ENCODE measurements around the gene KRT80. TPM values are rescaled to one million over a fixed set of nuclear protein-coding genes. Genes with fewer than 3 reads are reported as not detected.

Gene KRT80
- polyA plus RNA-seq, 2 donors: 40.9 to 53.9 TPM

DNA sequence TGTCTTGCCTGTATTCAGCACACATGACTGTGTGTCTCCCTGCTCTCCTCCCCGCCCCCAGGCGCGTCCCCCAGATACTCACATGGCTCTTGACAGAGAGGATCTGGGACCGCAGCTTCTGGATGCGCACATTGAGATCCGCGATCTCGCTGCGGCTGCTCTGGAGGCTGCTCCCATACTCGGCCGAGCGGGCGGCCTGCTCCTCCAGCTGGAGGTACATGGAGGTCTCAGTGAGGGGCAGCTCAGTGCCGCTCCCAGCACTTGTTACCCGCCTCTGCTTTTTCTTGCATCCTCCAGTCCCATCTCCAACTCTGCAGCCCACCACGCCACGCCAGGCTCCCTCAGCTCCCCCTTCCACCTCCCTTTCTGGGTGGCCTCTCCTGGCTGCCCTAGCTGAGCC is 18.9 kb downstream of the KRT80 start:
- Histone ChIP-seq H3K27ac (ENCODE audit: low read depth in 2 of 2, low read length in 1 of 2) (peak overlapping the region in 1 of 2 donors; percentile 62), H3K4me3 (ENCODE audit: low read depth in 1 of 2, low read length in 2 of 2) (no peak overlapping the region), H3K27me3 (ENCODE audit: control insufficient read depth in 1 of 2, insufficient read depth in 2 of 2, low read length in 2 of 2) (no peaks in the 10 kb centered on the region), H3K4me1 (ENCODE audit: control insufficient read depth in 2 of 2, insufficient read depth in 2 of 2, low read length in 1 of 2) (peaks cover under 1 to 10% of the 10 kb centered on the region in 2 donors), H3K9me3 (ENCODE audit: control insufficient read depth in 2 of 2, insufficient read depth in 1 of 2, low read depth in 1 of 2, low read length in 1 of 2) (no peaks in the 10 kb centered on the region), H3K36me3 (ENCODE audit: control insufficient read depth in 2 of 2, insufficient read depth in 2 of 2, low read length in 1 of 2) (peaks cover 0 to 2% of the 10 kb centered on the region in 2 donors)
- WGBS, 2 donors: 97 to 99% methylated on average over 17 of the region's 17 CpGs

DNA sequence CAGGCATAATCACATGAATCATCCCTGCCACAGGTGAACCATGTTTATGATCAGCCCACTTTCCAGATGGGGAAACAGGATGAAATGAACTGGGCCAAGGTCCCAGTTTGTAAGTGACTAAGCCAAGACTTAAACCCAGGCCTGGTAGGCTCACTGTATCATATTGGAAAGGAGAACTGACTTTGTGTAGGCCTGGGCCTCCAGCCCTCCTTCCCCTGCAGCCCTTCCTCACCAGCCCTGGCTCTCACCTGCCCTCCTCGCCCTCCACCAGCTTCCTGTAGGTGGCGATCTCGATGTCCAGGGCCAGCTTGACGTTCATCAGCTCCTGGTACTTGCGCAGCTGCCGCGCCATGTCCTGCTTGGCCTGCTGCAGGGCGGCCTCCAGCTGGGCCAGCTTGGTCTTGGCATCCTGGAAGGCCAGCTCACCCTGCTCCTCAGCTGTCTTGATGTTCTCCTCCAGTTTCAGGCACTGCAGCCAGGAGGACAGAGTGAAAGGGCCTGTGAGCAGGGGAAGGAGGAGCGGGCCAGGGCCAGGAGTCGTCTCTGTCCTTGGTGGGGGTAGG is 19.8 kb downstream of the KRT80 start:
- peaks cover 0 to 10% of the 10 kb centered on the region in 2 donors for H3K4me1 ChIP-seq (ENCODE audit: control insufficient read depth in 2 of 2, insufficient read depth in 2 of 2, low read length in 1 of 2)
- WGBS, 2 donors: 70 to 74% methylated on average over 10 of the region's 10 CpGs

DNA sequence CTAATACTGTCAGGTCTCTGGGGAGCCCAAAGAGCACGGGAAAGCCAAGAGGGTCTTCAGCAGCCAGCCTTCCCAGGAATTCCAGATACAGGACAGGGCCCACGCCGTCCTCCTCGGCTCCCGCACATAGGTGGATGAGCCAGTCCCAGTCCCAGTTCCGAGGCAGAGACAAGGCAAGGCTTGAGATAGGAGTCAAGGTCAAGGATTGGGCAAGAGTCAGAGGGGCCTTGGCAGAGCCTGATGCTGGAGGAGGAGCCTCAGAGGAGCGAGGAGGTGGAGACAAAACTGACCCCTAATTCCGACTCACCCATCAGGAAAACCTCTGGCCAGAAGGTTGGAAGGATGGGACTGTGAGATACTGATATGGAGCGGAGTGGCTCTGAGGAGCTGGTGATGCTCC is 21.0 kb downstream of the KRT80 start:
- no peak overlapping the region for H3K4me3 ChIP-seq (ENCODE audit: low read depth in 1 of 2, low read length in 2 of 2)
- no peaks in the 10 kb centered on the region for H3K36me3 ChIP-seq (ENCODE audit: control insufficient read depth in 2 of 2, insufficient read depth in 2 of 2, low read length in 1 of 2)
- no peaks in the 10 kb centered on the region for H3K27me3 ChIP-seq (ENCODE audit: control insufficient read depth in 1 of 2, insufficient read depth in 2 of 2, low read length in 2 of 2)
- no peak overlapping the region for H3K27ac ChIP-seq (ENCODE audit: low read depth in 2 of 2, low read length in 1 of 2)
- no peaks in the 10 kb centered on the region for H3K9me3 ChIP-seq (ENCODE audit: control insufficient read depth in 2 of 2, insufficient read depth in 1 of 2, low read depth in 1 of 2, low read length in 1 of 2)
- H3K4me1 ChIP-seq (ENCODE audit: control insufficient read depth in 2 of 2, insufficient read depth in 2 of 2, low read length in 1 of 2): peaks cover 0 to 8% of the 10 kb centered on the region in 2 donors
- 90 to 91% methylated on average over 9 of the region's 9 CpGs for WGBS, 2 donors

More for the DNA sequence above, 19.8 kb downstream of the KRT80 start:
- no peaks in the 10 kb centered on the region for H3K36me3 ChIP-seq (ENCODE audit: control insufficient read depth in 2 of 2, insufficient read depth in 2 of 2, low read length in 1 of 2)
- peak overlapping the region; percentile 16 to 62 for H3K27ac ChIP-seq (ENCODE audit: low read depth in 2 of 2, low read length in 1 of 2)
- H3K9me3 ChIP-seq (ENCODE audit: control insufficient read depth in 2 of 2, insufficient read depth in 1 of 2, low read depth in 1 of 2, low read length in 1 of 2): no peaks in the 10 kb centered on the region
- no peaks in the 10 kb centered on the region for H3K27me3 ChIP-seq (ENCODE audit: control insufficient read depth in 1 of 2, insufficient read depth in 2 of 2, low read length in 2 of 2)
- H3K4me3 ChIP-seq (ENCODE audit: low read depth in 1 of 2, low read length in 2 of 2): no peak overlapping the region

DNA sequence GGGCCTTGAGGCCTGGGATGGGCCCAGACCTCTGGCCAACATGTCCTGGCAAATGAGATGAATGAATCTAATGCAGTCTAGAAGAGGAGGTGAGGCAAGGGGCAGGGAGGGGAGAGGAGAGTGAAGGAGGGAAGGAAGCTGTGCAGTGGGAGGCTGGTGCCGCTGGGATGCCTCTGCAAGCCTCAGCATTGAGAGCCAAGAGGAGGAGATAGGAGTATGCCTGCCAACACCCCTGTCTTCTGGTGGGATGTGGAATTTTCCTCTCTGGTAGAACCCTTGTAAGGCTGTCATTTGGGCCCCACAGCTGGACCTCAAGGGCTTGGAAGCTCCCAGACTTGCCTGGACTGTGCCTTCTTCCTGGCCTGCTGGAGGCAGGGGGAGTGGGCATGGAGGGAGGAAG is 21.9 kb downstream of the KRT80 start:
- no peaks in the 10 kb centered on the region for H3K27me3 ChIP-seq (ENCODE audit: control insufficient read depth in 1 of 2, insufficient read depth in 2 of 2, low read length in 2 of 2)
- no peaks in the 10 kb centered on the region for H3K9me3 ChIP-seq (ENCODE audit: control insufficient read depth in 2 of 2, insufficient read depth in 1 of 2, low read depth in 1 of 2, low read length in 1 of 2)
- WGBS, 2 donors: 49 to 100% methylated on average over 1 of the region's 1 CpG
- no peaks in the 10 kb centered on the region for H3K36me3 ChIP-seq (ENCODE audit: control insufficient read depth in 2 of 2, insufficient read depth in 2 of 2, low read length in 1 of 2)
- H3K4me3 ChIP-seq (ENCODE audit: low read depth in 1 of 2, low read length in 2 of 2): no peak overlapping the region
- H3K27ac ChIP-seq (ENCODE audit: low read depth in 2 of 2, low read length in 1 of 2): no peak overlapping the region
- H3K4me1 ChIP-seq (ENCODE audit: control insufficient read depth in 2 of 2, insufficient read depth in 2 of 2, low read length in 1 of 2): peaks cover 0 to 4% of the 10 kb centered on the region in 2 donors

DNA sequence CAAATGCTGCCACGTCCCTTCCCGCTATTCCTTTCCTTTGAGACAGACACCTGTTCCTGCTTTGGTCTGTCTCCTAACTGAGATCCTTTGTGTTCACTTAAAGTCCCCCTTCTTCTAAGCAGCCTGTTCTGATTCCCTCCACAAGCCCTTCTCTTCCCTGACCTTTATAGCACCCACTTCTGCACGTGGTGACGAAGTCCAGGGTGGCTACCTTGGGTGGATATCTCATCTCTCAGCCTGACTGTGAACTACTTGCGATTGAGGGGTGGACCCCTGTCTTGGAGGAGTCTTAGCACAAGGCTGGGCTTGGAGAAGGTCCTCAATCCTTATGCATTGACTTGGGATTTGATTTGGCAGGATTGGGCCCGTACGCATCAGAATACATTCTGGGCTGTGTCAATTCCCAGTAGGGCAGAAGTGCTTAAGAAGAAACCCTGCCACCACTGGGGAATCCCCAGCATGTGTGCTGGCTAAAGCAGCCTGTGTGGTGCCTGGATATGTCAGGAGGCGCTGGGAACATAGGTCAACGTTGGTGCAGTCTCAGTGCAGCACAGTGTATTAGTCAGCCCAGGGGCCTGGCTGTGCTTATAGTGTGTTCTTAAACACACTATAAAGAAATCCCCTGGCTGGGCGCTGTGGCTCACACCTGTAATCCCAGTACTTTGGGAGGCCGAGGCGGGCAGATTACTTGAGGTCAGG is 23.6 kb downstream of the KRT80 start:
- no peaks in the 10 kb centered on the region for H3K36me3 ChIP-seq (ENCODE audit: control insufficient read depth in 2 of 2, insufficient read depth in 2 of 2, low read length in 1 of 2)
- H3K27ac ChIP-seq (ENCODE audit: low read depth in 2 of 2, low read length in 1 of 2): peak overlapping the region in 1 of 2 donors; percentile 63
- peaks cover 0 to 10% of the 10 kb centered on the region in 2 donors for H3K4me1 ChIP-seq (ENCODE audit: control insufficient read depth in 2 of 2, insufficient read depth in 2 of 2, low read length in 1 of 2)
- no peak overlapping the region for H3K4me3 ChIP-seq (ENCODE audit: low read depth in 1 of 2, low read length in 2 of 2)
- no peaks in the 10 kb centered on the region for H3K9me3 ChIP-seq (ENCODE audit: control insufficient read depth in 2 of 2, insufficient read depth in 1 of 2, low read depth in 1 of 2, low read length in 1 of 2)
- no peaks in the 10 kb centered on the region for H3K27me3 ChIP-seq (ENCODE audit: control insufficient read depth in 1 of 2, insufficient read depth in 2 of 2, low read length in 2 of 2)
- WGBS, 2 donors: 68 to 69% methylated on average over 12 of the region's 12 CpGs

DNA sequence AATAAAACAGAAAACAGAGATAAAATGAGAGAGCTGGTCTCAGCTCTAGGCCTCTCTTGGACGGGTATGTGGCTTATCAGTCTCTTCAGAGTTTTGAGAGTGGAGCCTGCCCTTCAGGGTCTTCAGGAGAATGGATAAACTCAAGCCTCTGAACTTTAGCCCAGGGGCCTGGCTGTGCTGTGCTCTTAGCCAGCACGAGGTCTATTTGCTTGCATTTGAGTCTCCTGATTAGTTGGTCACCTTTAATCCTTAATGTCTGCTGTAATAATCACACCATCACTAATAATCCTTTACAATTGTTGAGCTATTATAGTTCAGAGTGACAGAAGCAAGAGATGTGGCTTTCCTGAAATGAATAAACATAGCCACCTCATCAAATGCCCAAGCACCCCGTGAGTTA is 24.3 kb downstream of the KRT80 start:
- Histone ChIP-seq H3K36me3 (ENCODE audit: control insufficient read depth in 2 of 2, insufficient read depth in 2 of 2, low read length in 1 of 2) (no peaks in the 10 kb centered on the region), H3K27ac (ENCODE audit: low read depth in 2 of 2, low read length in 1 of 2) (no peak overlapping the region), H3K27me3 (ENCODE audit: control insufficient read depth in 1 of 2, insufficient read depth in 2 of 2, low read length in 2 of 2) (no peaks in the 10 kb centered on the region), H3K9me3 (ENCODE audit: control insufficient read depth in 2 of 2, insufficient read depth in 1 of 2, low read depth in 1 of 2, low read length in 1 of 2) (no peaks in the 10 kb centered on the region), H3K4me1 (ENCODE audit: control insufficient read depth in 2 of 2, insufficient read depth in 2 of 2, low read length in 1 of 2) (peaks cover 0 to 10% of the 10 kb centered on the region in 2 donors), H3K4me3 (ENCODE audit: low read depth in 1 of 2, low read length in 2 of 2) (no peak overlapping the region)
- WGBS, 2 donors: 64 to 68% methylated on average over 3 of the region's 3 CpGs

DNA sequence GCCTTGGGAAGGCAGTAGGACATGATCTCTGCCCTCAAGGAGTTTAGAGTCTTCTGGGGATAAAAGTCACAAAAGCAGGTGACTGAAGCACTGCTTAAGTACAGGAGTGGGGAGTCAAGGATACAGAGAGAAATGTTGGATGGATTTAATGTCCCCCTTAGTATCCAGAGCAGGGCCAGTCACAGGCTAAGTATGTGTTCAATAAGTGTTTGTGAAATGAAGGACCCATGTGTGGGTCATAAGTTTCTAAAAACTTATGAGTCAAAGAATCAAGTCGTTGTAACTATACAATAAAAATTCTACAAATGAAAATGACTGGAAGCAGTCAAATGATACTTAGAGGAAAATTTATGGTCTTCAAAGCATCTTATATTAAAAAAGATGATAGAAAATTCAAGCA is 25.1 kb downstream of the KRT80 start:
- Histone ChIP-seq H3K4me1 (ENCODE audit: control insufficient read depth in 2 of 2, insufficient read depth in 2 of 2, low read length in 1 of 2) (peaks cover 0 to 10% of the 10 kb centered on the region in 2 donors), H3K36me3 (ENCODE audit: control insufficient read depth in 2 of 2, insufficient read depth in 2 of 2, low read length in 1 of 2) (no peaks in the 10 kb centered on the region), H3K4me3 (ENCODE audit: low read depth in 1 of 2, low read length in 2 of 2) (no peak overlapping the region), H3K27me3 (ENCODE audit: control insufficient read depth in 1 of 2, insufficient read depth in 2 of 2, low read length in 2 of 2) (no peaks in the 10 kb centered on the region), H3K27ac (ENCODE audit: low read depth in 2 of 2, low read length in 1 of 2) (no peak overlapping the region), H3K9me3 (ENCODE audit: control insufficient read depth in 2 of 2, insufficient read depth in 1 of 2, low read depth in 1 of 2, low read length in 1 of 2) (no peaks in the 10 kb centered on the region)
- WGBS, 2 donors: 77 to 82% methylated on average over 1 of the region's 1 CpG

DNA sequence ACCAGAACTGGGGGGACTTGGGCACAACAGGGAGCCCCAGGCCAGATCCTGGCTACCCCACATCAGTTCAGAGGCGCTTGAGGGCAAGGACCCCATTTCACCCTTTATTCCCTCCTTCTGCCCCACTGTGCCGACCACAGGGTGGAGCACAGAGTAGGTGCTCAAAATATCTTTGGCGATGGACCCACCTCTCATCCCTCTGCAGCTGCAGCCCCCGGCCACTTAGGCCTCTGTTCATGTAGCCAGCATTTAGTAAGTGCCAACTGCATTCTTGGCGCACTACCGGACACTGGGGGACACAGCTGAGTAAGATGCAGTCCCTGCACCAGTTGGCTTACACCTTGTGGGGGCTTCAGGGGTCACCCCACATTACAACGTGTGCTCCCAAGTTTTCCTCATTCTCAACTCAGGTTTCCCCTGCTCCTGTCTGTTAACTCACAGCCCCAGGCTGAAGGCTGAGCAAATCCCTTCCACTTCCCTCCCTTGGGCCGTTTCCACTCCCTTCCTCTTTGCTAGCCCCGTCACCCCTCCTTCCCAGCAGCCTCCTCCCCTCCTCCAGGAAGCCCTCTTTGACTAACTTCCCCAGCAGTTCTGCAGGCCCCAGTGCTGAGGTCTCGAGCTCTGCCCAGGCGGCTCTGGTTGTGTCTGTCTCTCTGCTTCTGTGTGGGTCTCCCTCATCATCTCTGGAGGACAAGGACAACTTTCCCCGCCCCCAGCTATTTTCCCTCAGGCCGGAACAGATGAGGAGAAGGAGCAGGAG is 26.5 kb downstream of the KRT80 start:
- Histone ChIP-seq H3K36me3 (ENCODE audit: control insufficient read depth in 2 of 2, insufficient read depth in 2 of 2, low read length in 1 of 2) (no peaks in the 10 kb centered on the region), H3K4me1 (ENCODE audit: control insufficient read depth in 2 of 2, insufficient read depth in 2 of 2, low read length in 1 of 2) (peaks cover 0 to 10% of the 10 kb centered on the region in 2 donors), H3K27ac (ENCODE audit: low read depth in 2 of 2, low read length in 1 of 2) (peak overlapping the region in 1 of 2 donors; percentile 8), H3K4me3 (ENCODE audit: low read depth in 1 of 2, low read length in 2 of 2) (no peak overlapping the region), H3K27me3 (ENCODE audit: control insufficient read depth in 1 of 2, insufficient read depth in 2 of 2, low read length in 2 of 2) (no peaks in the 10 kb centered on the region), H3K9me3 (ENCODE audit: control insufficient read depth in 2 of 2, insufficient read depth in 1 of 2, low read depth in 1 of 2, low read length in 1 of 2) (no peaks in the 10 kb centered on the region)
- 75 to 80% methylated on average over 13 of the region's 13 CpGs for WGBS, 2 donors

DNA sequence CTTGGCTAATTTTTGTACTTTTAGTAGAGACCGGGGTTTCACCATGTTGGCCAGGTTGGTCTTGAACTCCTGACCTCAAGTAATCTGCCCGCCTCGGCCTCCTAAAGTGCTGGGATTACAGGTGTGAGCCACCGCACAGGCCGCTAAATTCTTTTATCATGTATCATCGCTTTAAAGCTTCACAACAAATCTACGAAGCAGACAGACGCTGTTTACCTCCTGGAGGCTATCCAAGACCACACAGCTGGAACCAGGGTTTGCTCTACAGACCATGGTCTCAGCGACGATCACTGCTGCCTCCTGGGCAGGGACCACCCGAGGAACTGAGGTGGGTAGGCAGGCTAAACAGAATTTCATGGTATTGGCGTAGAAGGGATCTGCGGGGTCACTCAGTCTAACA is 27.2 kb downstream of the KRT80 start:
- no peak overlapping the region for H3K4me3 ChIP-seq (ENCODE audit: low read depth in 1 of 2, low read length in 2 of 2)
- H3K4me1 ChIP-seq (ENCODE audit: control insufficient read depth in 2 of 2, insufficient read depth in 2 of 2, low read length in 1 of 2): peaks cover 0 to 10% of the 10 kb centered on the region in 2 donors
- no peak overlapping the region for H3K27ac ChIP-seq (ENCODE audit: low read depth in 2 of 2, low read length in 1 of 2)
- no peaks in the 10 kb centered on the region for H3K27me3 ChIP-seq (ENCODE audit: control insufficient read depth in 1 of 2, insufficient read depth in 2 of 2, low read length in 2 of 2)
- no peaks in the 10 kb centered on the region for H3K9me3 ChIP-seq (ENCODE audit: control insufficient read depth in 2 of 2, insufficient read depth in 1 of 2, low read depth in 1 of 2, low read length in 1 of 2)
- WGBS, 2 donors: 65 to 75% methylated on average over 13 of the region's 13 CpGs
- H3K36me3 ChIP-seq (ENCODE audit: control insufficient read depth in 2 of 2, insufficient read depth in 2 of 2, low read length in 1 of 2): no peaks in the 10 kb centered on the region
